Sciatic nerve (tissue), 2 donors: ENCODE measurements around the gene ADAM20. TPM values are rescaled to one million over a fixed set of nuclear protein-coding genes. Genes with fewer than 3 reads are reported as not detected.
"Not testable (repeated sequence)": the region's sequence is repeated elsewhere in the genome, so short reads cannot be mapped to it uniquely, and the experiment has no call there.

ENCODE experiments used
- ATAC-seq: fragments of 200-7000 bp; cut with Tn5 transposase; one replicate; pipeline ENCODE4 v1.9.1; 2020; ENCODE audit warnings: mild to moderate bottlenecking, moderate library complexity
- DNase-seq: peaks from one replicate; pipeline ENCODE4 v3.0.0-alpha.2; 2020; ENCODE audit warnings: low spot score
- intact Hi-C: fragments of 100-400 bp; cut with DNase I; formaldehyde crosslinking; loops from one replicate; pipeline ENCODE4 v1.14.2; 2022
- total RNA-seq: library from RNA; stranded (reverse); fragmentation: NEBNext Ultra II Directional; extraction: Animal tissue kit (Norgen Biotek cat#: 25700); gene quantifications from one replicate; pipeline ENCODE4 v1.2.1, GENCODE V29; 2021
- donor health status: DM: no; HTN: no; CAD: no.
- donor health status: DM: no; HTN: no; CAD: no.

ADAM20 gene
- total RNA-seq, result 3.6 TPM

DNA sequence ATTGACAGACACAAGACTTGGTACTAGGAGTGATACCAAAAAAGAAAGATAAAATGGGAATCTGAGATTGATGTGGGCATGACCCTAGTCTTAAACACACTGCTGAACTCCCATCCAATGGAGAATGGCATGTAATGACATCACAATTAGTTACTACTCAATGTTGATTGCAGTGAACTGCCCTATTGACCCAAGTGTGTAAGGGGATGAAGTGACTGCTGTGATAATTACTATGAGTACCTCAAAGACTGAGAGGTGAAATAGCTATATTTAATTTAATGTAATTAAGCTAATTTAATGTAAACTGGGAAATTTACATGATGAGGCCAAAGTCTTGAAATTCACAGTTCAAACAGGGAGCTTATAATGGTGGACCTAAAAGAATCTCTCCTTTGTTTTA, at the start of gene ADAM20:
ADAM20 (minus strand) TSS at position 101 of the 400 bp plus-strand sequence. CDS start 10,247 bp downstream, outside the sequence.
- no peak for DNase-seq
- no peak for ATAC-seq
- intact Hi-C loops, result no loop called here

DNA sequence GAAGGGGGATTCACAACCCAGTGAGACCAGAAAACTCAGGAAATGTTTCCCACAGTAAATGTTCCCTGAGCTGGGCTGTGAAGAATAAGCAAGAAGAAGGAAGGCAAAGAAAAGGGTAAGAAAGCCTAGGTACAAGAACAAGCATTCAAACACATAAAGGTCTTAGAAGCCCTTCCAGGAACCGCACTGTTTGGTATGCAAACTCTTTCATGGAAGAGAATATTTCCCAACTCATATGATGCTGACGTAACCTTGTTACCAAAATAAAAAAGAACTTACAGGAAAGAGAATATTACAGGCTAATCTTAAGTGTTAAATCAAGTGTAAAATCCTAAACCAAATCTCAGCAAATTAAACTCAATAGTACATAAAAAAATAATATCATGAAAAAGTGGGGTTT, 42.1 kb upstream of the ADAM20 start:
- ATAC-seq (no peak), DNase-seq (no peak)
- intact Hi-C loops, result no loop called here

GRCh38 chr14:70573050-70573449, 38.2 kb upstream of the ADAM20 start:
- DNase-seq (no peak), ATAC-seq (no peak)
- intact Hi-C loops, result no loop called here

DNA sequence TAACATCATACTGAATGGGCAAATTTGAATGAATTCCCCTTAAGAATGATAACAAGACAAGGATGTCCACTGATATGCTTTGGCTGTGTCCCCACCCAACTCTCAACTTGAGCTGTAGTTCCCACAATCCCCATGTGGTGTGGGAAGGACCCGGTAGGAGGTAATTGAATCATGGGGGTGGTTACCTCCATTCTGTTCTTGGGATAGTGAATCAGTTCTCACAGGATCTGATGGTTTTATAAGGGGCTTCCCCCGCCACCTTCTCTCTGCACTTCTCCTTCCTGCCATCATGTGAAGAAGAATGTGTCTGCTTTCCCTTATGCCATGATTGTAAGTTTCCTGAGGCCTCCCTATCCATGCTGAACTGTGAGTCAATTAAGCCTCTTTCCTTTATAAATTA, 36.3 kb upstream of the ADAM20 start:
- DNase-seq (no peak), ATAC-seq (no peak)
- intact Hi-C loops, result no loop called here

DNA sequence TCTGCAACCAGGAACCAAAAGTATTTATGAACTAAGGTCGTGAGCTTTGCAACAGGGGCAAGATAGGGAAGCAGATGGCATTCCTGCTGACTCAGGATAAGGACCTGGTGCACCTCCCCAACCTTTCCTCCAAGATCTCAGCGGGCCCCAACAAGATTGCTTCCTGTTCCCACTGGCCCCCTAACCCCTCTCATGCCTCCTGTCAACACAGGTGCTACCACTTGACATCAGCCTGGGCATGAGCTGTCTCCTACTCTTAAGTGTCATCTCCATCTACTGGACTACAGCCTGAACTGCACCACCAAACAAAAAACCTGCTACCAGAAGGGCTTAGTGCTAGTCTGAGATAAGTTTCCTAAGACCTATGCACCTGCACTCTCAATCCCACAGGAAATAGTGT, 33.0 kb upstream of the ADAM20 start:
- DNase-seq, result no peak
- ATAC-seq, result no peak
- intact Hi-C loops, result no loop called here

DNA sequence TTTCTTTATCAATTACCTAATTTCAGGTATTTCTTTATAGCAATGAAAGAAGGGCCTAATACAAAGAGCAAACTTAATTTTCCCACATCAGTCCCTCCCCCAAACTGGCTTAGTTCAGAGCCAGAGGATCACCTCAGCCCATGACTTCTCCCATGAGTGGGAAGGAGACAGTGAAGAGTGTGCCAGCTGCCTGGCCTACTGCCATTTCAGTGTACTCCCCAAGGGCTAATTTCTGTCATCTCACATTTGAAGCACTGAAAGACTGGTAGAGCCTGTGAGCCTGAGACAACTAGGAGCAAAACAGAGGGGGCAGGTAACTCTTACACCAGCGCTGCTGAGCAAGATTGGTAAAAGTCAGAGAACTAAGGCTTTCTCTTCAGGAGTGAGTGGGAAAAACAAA, 29.1 kb upstream of the ADAM20 start:
- ATAC-seq (no peak), DNase-seq (no peak)
- intact Hi-C loops, result no loop called here

- no peak for DNase-seq
- intact Hi-C loops, result no loop called here
- ATAC-seq, result no peak
These were observed 28.6 kb upstream of the ADAM20 start for GRCh38 chr14:70563417-70563816.

DNA sequence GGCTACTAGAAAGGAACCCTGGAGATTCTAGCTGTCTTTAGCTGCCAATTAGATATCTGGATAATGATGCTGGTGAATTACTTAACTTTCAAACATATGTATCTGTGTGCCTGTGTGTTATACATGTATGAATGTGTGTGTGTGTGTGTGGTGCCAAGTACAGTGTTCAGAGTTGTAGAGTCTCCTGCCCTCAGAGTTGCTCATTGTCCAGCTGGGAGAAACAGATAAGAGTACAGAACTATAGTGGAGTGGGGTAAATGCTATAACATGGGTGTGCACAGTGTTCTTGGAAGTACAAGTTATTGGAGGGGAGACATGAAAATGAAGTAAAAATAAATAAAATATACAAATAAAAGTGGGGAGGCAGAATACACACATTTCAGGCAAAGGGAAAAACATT, 23.6 kb upstream of the ADAM20 start:
- intact Hi-C loops, result no loop called here
- ATAC-seq (no peak), DNase-seq (no peak)

GRCh38 chr14:70555890-70556289, 21.1 kb upstream of the ADAM20 start:
- no peak for DNase-seq
- no peak for ATAC-seq

DNA sequence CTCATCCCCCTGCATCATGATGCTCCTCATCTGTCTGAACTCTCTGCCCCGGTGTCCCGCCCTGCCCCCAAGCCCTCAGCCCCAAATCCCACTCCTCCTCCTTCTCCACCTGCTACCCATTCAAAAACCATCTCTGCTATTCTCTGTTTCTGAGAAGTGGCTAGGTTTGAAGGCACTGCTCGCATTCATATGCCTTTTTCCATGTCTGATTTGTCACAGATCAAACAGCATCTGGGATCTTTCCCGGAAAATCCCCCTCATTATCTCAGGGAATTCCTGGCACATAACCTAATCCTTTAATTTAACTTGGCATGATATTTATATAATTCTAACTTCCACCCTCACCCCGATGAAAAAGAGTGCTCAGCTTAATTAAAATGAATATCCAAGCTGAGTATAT, 3.3 kb upstream of the ADAM20 start:
- ATAC-seq (no peak), DNase-seq (no peak)
- intact Hi-C loops, result no loop called here

More at GRCh38 chr14:70555890-70556289, 21.1 kb upstream of the ADAM20 start:
- intact Hi-C loops, result no loop called here

GRCh38 chr14:70536830-70537229, 2.0 kb upstream of the ADAM20 start:
- DNase-seq (no peak), ATAC-seq (no peak)
- intact Hi-C loops, result no loop called here

DNA sequence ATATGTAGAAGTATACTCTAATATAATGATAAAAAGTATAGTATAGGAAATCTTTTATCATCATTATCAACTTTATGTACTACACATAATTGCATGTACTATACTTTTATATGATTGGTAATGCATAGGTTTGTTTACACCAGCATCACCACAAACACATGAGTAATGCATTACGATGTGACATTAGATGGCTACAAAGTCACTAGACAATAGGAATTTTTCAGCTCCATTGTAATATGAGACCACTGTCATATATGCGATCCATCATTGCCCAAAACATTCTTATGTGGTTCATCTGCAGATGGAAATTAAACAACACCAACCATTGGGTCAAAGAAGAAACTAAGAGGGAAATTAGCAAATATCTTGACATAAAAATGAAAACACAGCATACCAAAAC, 4.4 kb downstream of the ADAM20 start:
- no peak for DNase-seq
- ATAC-seq, result no peak
- intact Hi-C loops, result no loop called here

- intact Hi-C loops, result no loop called here
- DNase-seq (no peak), ATAC-seq (no peak)
These were observed 7.2 kb downstream of the ADAM20 start for GRCh38 chr14:70527501-70528105.

DNA sequence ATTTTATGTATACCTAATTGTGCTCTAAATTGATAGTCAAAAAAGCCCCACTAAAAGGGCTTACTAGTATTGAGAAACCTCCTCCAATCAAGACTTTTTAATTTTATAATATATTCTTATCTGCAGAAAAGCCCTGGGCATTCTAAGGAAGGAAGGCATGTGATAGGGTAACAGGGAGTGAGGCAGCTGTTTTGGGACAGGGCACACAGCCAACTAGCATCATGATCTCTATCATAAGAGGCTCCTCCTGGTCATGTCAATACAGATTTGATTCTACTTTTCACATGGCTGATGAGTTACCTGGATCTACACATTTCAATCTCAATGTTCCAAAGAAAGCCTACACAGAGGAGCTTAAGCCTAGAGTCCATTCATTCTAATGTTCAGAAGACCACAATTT, 9.1 kb downstream of the ADAM20 start:
- intact Hi-C loops, result no loop called here
- DNase-seq (no peak), ATAC-seq (no peak)

GRCh38 chr14:70515811-70516210, 19.0 kb downstream of the ADAM20 start:
- no peak for ATAC-seq
- intact Hi-C loops, result loop anchor here (5.0 kb wide), 1 partner anchor 946 kb away; no protein-coding TSS in a partner anchor
- DNase-seq, result no peak

- intact Hi-C loops, result loop anchor here (5.0 kb wide), 1 partner anchor 948 kb away; no protein-coding TSS in a partner anchor
- ATAC-seq (no peak), DNase-seq (no peak)
These were observed 20.4 kb downstream of the ADAM20 start for GRCh38 chr14:70514168-70515069.

DNA sequence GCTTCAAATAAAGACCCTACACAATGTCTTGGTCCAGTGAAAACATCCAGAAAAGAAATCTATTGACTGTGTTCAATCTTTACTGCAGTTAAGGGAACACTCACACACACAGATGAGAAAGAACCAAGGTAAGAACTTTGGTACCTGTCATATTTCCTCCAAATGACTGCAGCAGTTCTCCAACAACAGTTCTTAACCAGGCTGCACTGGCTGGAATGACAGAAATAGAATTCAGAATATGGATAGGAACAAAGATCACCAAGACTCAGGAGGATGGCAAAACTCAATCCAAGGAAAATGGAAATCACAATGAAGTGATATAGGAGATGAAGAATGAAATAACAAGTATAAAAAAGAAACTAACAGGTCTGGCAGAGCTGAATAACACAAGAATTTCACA, 36.6 kb downstream of the ADAM20 start:
- DNase-seq (no peak), ATAC-seq (no peak)
- intact Hi-C loops, result no loop called here

DNA sequence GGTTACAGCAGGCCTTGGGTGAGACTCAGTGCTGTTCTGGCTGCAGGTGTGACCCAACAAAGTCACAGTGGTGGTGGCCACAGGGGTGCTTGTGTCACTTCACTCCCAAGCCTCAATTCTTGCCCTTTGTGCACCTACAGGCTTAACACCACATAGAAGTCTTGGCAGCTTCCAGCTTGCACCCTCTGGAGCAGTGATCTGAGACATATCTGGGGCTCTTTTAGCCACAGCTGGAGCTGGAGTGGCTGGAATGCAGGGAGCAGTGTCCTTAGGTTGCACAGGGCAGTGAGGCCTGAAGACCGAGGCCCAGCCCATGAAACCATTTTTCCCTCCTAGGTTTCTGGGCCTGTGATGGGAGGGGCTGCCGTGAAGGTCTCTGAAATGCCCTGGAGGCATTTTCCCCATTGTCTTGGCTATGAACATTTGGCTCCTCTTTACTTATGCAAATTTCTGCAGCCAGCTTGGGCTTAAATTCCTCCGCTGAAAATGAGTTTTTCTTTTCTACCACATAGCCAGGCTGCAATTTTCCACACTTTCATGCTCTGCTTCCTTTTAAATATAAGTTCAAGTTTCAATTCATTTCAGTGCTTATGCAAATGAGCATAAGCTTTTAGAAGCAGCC, 45.1 kb downstream of the ADAM20 start:
- no peak for DNase-seq
- intact Hi-C loops, result no loop called here
- no peak for ATAC-seq

GRCh38 chr14:70477356-70478105, 57.3 kb downstream of the ADAM20 start:
- DNase-seq, intact Hi-C loops, ATAC-seq: not testable (repeated sequence)
